Esophagus muscularis mucosa (tissue), 4 donors: ENCODE data around the gene GALNTL6. TPM values are rescaled to one million over a fixed set of nuclear protein-coding genes. Genes with fewer than 3 reads are reported as not detected.

Source experiments
- DNase-seq: peaks from one replicate; pipeline ENCODE4 v3.0.0-alpha.2; 2017; ENCODE audit errors: extremely low spot score
- H3K27ac ChIP-seq, 4 donors: fragments of 200-600 bp; sonication (generic); replicated peaks in 1 of 4; 1 replicate in 3 of 4; 2 replicates in 1 of 4; pipeline ENCODE4 v1.5.1; 2016 to 2019; ENCODE audit warnings: mild to moderate bottlenecking in 1 of 4
- H3K27me3 ChIP-seq, 4 donors: fragments of 200-600 bp; sonication (generic); one replicate each; pipeline versions ENCODE4 v1.5.1 to v1.6.0; 2016 to 2019
- H3K36me3 ChIP-seq, 4 donors: fragments of 200-600 bp; sonication (generic); one replicate each; pipeline ENCODE4 v1.5.1; 2016 to 2019
- H3K4me1 ChIP-seq, 4 donors: fragments of 200-600 bp; sonication (generic); one replicate each; pipeline ENCODE4 v1.5.1; 2016 to 2019
- H3K4me3 ChIP-seq, 4 donors: fragments of 200-600 bp; sonication (generic); 1 replicate in 2 of 4; 2 replicates in 2 of 4; pipeline ENCODE4 v1.5.1; 2016 to 2019; ENCODE audit warnings: mild to moderate bottlenecking in 4 of 4, moderate library complexity in 1 of 4
- H3K9me3 ChIP-seq, 4 donors: fragments of 200-600 bp; sonication (generic); 1 replicate in 3 of 4; 2 replicates in 1 of 4; pipeline ENCODE4 v1.5.1; 2016 to 2019
- EP300 ChIP-seq: sonication (generic); formaldehyde crosslinking; IDR thresholded peaks from one replicate; pipeline ENCODE4 v1.6.1; 2017; ENCODE audit warnings: antibody characterized with exemption
- POLR2A ChIP-seq: fragments of 450-650 bp; IDR thresholded peaks from one replicate; pipeline ENCODE4 v1.6.1; 2017; ENCODE audit warnings: antibody characterized with exemption, moderate library complexity, mild to moderate bottlenecking, low read depth
- POLR2AphosphoS5 ChIP-seq, 2 donors: sonication (generic); formaldehyde crosslinking; IDR thresholded peaks; one replicate each; pipeline ENCODE4 v1.6.1; 2017; ENCODE audit warnings: antibody characterized with exemption in 2 of 2
- WGBS: methylation state at CpG from one replicate; pipeline ENCODE4 v1.1.5; 2018; 5-methylcytosine and 5-hydroxymethylcytosine counted together
- intact Hi-C: fragments of 100-400 bp; cut with DNase I; formaldehyde crosslinking; loops from one replicate; pipeline ENCODE4 v1.15.1; 2023
- total RNA-seq, 4 donors: library from RNA; depleted of rRNA; stranded (reverse); fragments of >200 nt; gene quantifications; one replicate each; pipeline versions ENCODE4 v1.1.0 to v1.2.1, GENCODE V29; 2016
- TF ChIP-seq, protein P1 (sequence below), 3 experiments: fragments of 200-600 bp in 2 of 3; fragments of 450-650 bp in 1 of 3; sonication (generic) in 2 of 3; IDR thresholded peaks; one replicate each; pipeline ENCODE4 v1.5.1; 2017 to 2019; ENCODE audit warnings: antibody characterized with exemption in 3 of 3, mild to moderate bottlenecking in 2 of 3, moderate library complexity in 1 of 3

Gene GALNTL6
- total RNA-seq, 4 donors from 2014 or later, result 0.33 to 0.42 TPM; not detected in 2

- DNase-seq, result no peak
- 70% methylated on average over 3 of the region's 3 CpGs for WGBS
- H3K4me3 ChIP-seq, result no peak overlapping the region
- no peaks in the 10 kb centered on the region for H3K36me3 ChIP-seq
- no peak overlapping the region for H3K27ac ChIP-seq
- intact Hi-C loops, result no loop called here
- no peaks in the 10 kb centered on the region for H3K27me3 ChIP-seq
- TF ChIP-seq POLR2A, result no peak
- TF ChIP-seq POLR2AphosphoS5 (IDR thresholded peaks at IDR 0.05), result no peak
- no peak for TF ChIP-seq EP300
- TF ChIP-seq, protein P1, sequence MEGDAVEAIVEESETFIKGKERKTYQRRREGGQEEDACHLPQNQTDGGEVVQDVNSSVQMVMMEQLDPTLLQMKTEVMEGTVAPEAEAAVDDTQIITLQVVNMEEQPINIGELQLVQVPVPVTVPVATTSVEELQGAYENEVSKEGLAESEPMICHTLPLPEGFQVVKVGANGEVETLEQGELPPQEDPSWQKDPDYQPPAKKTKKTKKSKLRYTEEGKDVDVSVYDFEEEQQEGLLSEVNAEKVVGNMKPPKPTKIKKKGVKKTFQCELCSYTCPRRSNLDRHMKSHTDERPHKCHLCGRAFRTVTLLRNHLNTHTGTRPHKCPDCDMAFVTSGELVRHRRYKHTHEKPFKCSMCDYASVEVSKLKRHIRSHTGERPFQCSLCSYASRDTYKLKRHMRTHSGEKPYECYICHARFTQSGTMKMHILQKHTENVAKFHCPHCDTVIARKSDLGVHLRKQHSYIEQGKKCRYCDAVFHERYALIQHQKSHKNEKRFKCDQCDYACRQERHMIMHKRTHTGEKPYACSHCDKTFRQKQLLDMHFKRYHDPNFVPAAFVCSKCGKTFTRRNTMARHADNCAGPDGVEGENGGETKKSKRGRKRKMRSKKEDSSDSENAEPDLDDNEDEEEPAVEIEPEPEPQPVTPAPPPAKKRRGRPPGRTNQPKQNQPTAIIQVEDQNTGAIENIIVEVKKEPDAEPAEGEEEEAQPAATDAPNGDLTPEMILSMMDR (IDR thresholded peaks at IDR 0.05), result no peak
- no peaks in the 10 kb centered on the region for H3K4me1 ChIP-seq
- H3K9me3 ChIP-seq, result no peaks in the 10 kb centered on the region
Measured at GRCh38 chr4:171889681-171890080, 76.5 kb downstream of the GALNTL6 start.

- Histone ChIP-seq H3K4me1 (no peaks in the 10 kb centered on the region), H3K9me3 (no peaks in the 10 kb centered on the region), H3K36me3 (no peaks in the 10 kb centered on the region), H3K27me3 (no peaks in the 10 kb centered on the region), H3K27ac (no peak overlapping the region), H3K4me3 (no peak overlapping the region)
- 59% methylated on average over 2 of the region's 2 CpGs for WGBS
- intact Hi-C loops, result no loop called here
- DNase-seq, result no peak
- TF ChIP-seq POLR2AphosphoS5 (IDR thresholded peaks at IDR 0.05), result no peak
- TF ChIP-seq, protein P1 (IDR thresholded peaks at IDR 0.05), result no peak
- no peak for TF ChIP-seq EP300
- TF ChIP-seq POLR2A, result no peak
Measured at GRCh38 chr4:171891038-171891437, 77.8 kb downstream of the GALNTL6 start.

- H3K4me1 ChIP-seq, result no peaks in the 10 kb centered on the region
- H3K27me3 ChIP-seq, result no peaks in the 10 kb centered on the region
- WGBS, result 81% methylated on average over 3 of the region's 3 CpGs
- TF ChIP-seq POLR2AphosphoS5 (IDR thresholded peaks at IDR 0.05) (no peak), POLR2A (no peak), EP300 (no peak)
- TF ChIP-seq, protein P1 (IDR thresholded peaks at IDR 0.05), result no peak
- no peak overlapping the region for H3K4me3 ChIP-seq
- no peak for DNase-seq
- no peak overlapping the region for H3K27ac ChIP-seq
- H3K36me3 ChIP-seq, result no peaks in the 10 kb centered on the region
- intact Hi-C loops, result no loop called here
- peaks cover 0 to 8% (median 0%) of the 10 kb centered on the region in 4 donors for H3K9me3 ChIP-seq
Measured at GRCh38 chr4:171896426-171896825, 83.2 kb downstream of the GALNTL6 start.

GRCh38 chr4:171919314-171919713 is 106.1 kb downstream of the GALNTL6 start:
- no peaks in the 10 kb centered on the region for H3K36me3 ChIP-seq
- WGBS, result 82% methylated on average over 2 of the region's 2 CpGs
- H3K4me1 ChIP-seq, result no peaks in the 10 kb centered on the region
- TF ChIP-seq EP300 (no peak), POLR2A (no peak), POLR2AphosphoS5 (IDR thresholded peaks at IDR 0.05) (no peak)
- TF ChIP-seq, protein P1 (IDR thresholded peaks at IDR 0.05), result no peak
- H3K27me3 ChIP-seq, result no peaks in the 10 kb centered on the region
- no peak overlapping the region for H3K27ac ChIP-seq
- no peak for DNase-seq
- no peak overlapping the region for H3K4me3 ChIP-seq
- intact Hi-C loops, result no loop called here
- H3K9me3 ChIP-seq, result no peaks in the 10 kb centered on the region

DNA sequence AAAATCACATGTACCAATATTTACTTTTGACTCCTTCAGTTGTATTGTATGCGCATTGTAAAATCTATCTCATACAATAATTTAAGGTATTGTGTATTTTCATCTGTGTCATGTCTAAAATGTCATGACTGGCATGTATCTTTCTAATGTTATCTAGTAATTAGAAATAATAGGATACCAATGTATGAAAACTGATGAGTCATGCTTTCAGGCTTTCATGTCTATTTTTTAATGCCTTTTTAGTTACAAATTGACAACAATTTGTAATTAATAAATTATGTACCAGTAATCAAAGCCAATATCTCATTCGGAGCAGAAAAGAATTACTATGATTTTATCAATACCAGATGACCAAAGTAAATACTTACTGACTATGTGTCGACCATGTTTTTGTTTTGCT is 107.7 kb downstream of the GALNTL6 start:
- TF ChIP-seq, protein P1 (IDR thresholded peaks at IDR 0.05), result no peak
- no peak for TF ChIP-seq POLR2AphosphoS5 (IDR thresholded peaks at IDR 0.05)
- TF ChIP-seq POLR2A, result no peak
- TF ChIP-seq EP300, result no peak
- WGBS, result 91% methylated on average over 3 of the region's 3 CpGs
- Histone ChIP-seq H3K27ac (no peak overlapping the region), H3K27me3 (no peaks in the 10 kb centered on the region), H3K36me3 (no peaks in the 10 kb centered on the region), H3K4me1 (no peaks in the 10 kb centered on the region), H3K4me3 (no peak overlapping the region), H3K9me3 (no peaks in the 10 kb centered on the region)
- intact Hi-C loops, result no loop called here
- DNase-seq, result no peak
